DND-41 (cell line): ENCODE data around the gene LYL1.

Experiments
- CTCF ChIP-seq: IDR thresholded peaks from 2 replicates; pipeline ENCODE4 v1.5.1; 2012; ENCODE audit warnings: borderline replicate concordance, low read length, moderate library complexity, mild to moderate bottlenecking; ENCODE audit not compliant: poor library complexity, severe bottlenecking; ENCODE audit errors: extremely low read depth
- EZH2 ChIP-seq: IDR thresholded peaks from 3 replicates; pipeline ENCODE4 v1.6.1; 2012; ENCODE audit warnings: borderline replicate concordance, low read depth, mild to moderate bottlenecking, moderate library complexity, low read length, inconsistent platforms; ENCODE audit not compliant: severe bottlenecking

- TF ChIP-seq CTCF (no peak), EZH2 (no peak)
Observed at GRCh38 chr19:13085666-13086065, 17.0 kb downstream of the LYL1 start.
